Endodermal cell (in vitro differentiated cells): ENCODE measurements around the gene CIB4. TPM values are rescaled to one million over a fixed set of nuclear protein-coding genes. Genes with fewer than 3 reads are reported as not detected.
A peak's percentile ranks its signal among the peaks of the same experiment; 100 is the strongest.

ENCODE experiments used
- DNase-seq: peaks from one replicate; pipeline ENCODE4 v3.0.0-alpha.2; 2017
- H3K27ac ChIP-seq: 2 replicates; pipeline ENCODE4 v1.5.1; 2013; ENCODE audit warnings: mild to moderate bottlenecking, low read depth, low read length, moderate library complexity
- H3K27me3 ChIP-seq: 2 replicates; pipeline ENCODE4 v1.6.1; 2013; ENCODE audit warnings: mild to moderate bottlenecking, low read length, moderate library complexity; ENCODE audit not compliant: insufficient read depth, control insufficient read depth, poor library complexity, severe bottlenecking
- H3K36me3 ChIP-seq: 2 replicates; pipeline ENCODE4 v1.7.0; 2013; ENCODE audit warnings: mild to moderate bottlenecking, low read length, moderate library complexity; ENCODE audit not compliant: control insufficient read depth, insufficient read depth
- H3K4me1 ChIP-seq: one replicate; pipeline ENCODE4 v1.7.0; 2013; ENCODE audit warnings: low read length; ENCODE audit not compliant: control insufficient read depth, insufficient read depth
- H3K4me3 ChIP-seq: 2 replicates; pipeline ENCODE4 v1.5.1; 2013; ENCODE audit warnings: mild to moderate bottlenecking, low read length, moderate library complexity
- H3K9ac ChIP-seq: 2 replicates; pipeline ENCODE4 v1.6.1; 2013; ENCODE audit warnings: mild to moderate bottlenecking, low read length, moderate library complexity; ENCODE audit not compliant: poor library complexity, severe bottlenecking; ENCODE audit errors: extremely low read depth
- H3K9me3 ChIP-seq: 2 replicates; pipeline ENCODE4 v1.6.1; 2013; ENCODE audit warnings: mild to moderate bottlenecking, low read length, moderate library complexity; ENCODE audit not compliant: control insufficient read depth
- H3K27ac Mint-ChIP-seq: 2 replicates; pipeline ENCODE4 v1.8.0; 2020; ENCODE audit warnings: mixed read lengths
- H3K27me3 Mint-ChIP-seq: 2 replicates; pipeline ENCODE4 v1.8.0; 2021; ENCODE audit warnings: mild to moderate bottlenecking, mixed read lengths; ENCODE audit not compliant: insufficient read depth
- H3K36me3 Mint-ChIP-seq: 2 replicates; pipeline ENCODE4 v1.8.0; 2020; ENCODE audit warnings: low read depth, mixed read lengths
- H3K4me1 Mint-ChIP-seq: 2 replicates; pipeline ENCODE4 v1.8.0; 2020; ENCODE audit warnings: mixed read lengths
- H3K4me3 Mint-ChIP-seq: 2 replicates; pipeline ENCODE4 v1.8.0; 2020; ENCODE audit warnings: mild to moderate bottlenecking, moderate library complexity, mixed read lengths
- H3K9me3 Mint-ChIP-seq: 2 replicates; pipeline ENCODE4 v1.8.0; 2020; ENCODE audit warnings: mild to moderate bottlenecking, mixed read lengths
- WGBS, 2 experiments: methylation state at CpG; one replicate each; pipeline versions ENCODE4 v1.1.5 to v1.1.7; 2013; ENCODE audit warnings: missing lambda C conversion rate in 2 of 2, mixed read lengths in 1 of 2; ENCODE audit not compliant: insufficient coverage in 1 of 2, insufficient read length in 1 of 2; 5-methylcytosine and 5-hydroxymethylcytosine counted together
- total RNA-seq, 2 donors: library from RNA; stranded (reverse); fragmentation: NEBNext Ultra II Directional in 1 of 2; extraction: Animal tissue kit (Norgen Biotek cat#: 25700) in 1 of 2; gene quantifications; 2 replicates in 1 of 2; 3 replicates in 1 of 2; pipeline ENCODE4 v1.2.1, GENCODE V29; 2021
- TF ChIP-seq, protein P1 (sequence below): fragments of 200-600 bp; sonication (generic); conservative IDR thresholded peaks from 2 replicates; pipeline ENCODE4 v1.5.0; 2021; ENCODE audit warnings: antibody characterized with exemption, mild to moderate bottlenecking

CIB4 gene
- total RNA-seq, 2 donors from 2014 or later, result not detected

- H3K36me3 Mint-ChIP-seq, result no peaks in the 10 kb centered on the region
- no peaks in the 10 kb centered on the region for H3K27me3 Mint-ChIP-seq
- H3K27ac Mint-ChIP-seq, result no peak overlapping the region
- H3K4me3 ChIP-seq, result no peak overlapping the region
- peak; percentile 36 for DNase-seq
- no peak overlapping the region for H3K4me3 Mint-ChIP-seq
- TF ChIP-seq, protein P1, sequence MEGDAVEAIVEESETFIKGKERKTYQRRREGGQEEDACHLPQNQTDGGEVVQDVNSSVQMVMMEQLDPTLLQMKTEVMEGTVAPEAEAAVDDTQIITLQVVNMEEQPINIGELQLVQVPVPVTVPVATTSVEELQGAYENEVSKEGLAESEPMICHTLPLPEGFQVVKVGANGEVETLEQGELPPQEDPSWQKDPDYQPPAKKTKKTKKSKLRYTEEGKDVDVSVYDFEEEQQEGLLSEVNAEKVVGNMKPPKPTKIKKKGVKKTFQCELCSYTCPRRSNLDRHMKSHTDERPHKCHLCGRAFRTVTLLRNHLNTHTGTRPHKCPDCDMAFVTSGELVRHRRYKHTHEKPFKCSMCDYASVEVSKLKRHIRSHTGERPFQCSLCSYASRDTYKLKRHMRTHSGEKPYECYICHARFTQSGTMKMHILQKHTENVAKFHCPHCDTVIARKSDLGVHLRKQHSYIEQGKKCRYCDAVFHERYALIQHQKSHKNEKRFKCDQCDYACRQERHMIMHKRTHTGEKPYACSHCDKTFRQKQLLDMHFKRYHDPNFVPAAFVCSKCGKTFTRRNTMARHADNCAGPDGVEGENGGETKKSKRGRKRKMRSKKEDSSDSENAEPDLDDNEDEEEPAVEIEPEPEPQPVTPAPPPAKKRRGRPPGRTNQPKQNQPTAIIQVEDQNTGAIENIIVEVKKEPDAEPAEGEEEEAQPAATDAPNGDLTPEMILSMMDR, result no peak
- 93 to 96% methylated on average over 9 to 11 of the region's 11 CpGs for WGBS, 2 experiments
- H3K4me1 Mint-ChIP-seq, result peaks cover 8% of the 10 kb centered on the region
- no peaks in the 10 kb centered on the region for H3K4me1 ChIP-seq
- H3K9me3 Mint-ChIP-seq, result no peaks in the 10 kb centered on the region
- no peak overlapping the region for H3K9ac ChIP-seq
- no peak overlapping the region for H3K27ac ChIP-seq
- no peaks in the 10 kb centered on the region for H3K27me3 ChIP-seq
- no peaks in the 10 kb centered on the region for H3K9me3 ChIP-seq
- H3K36me3 ChIP-seq, result no peaks in the 10 kb centered on the region
Observed at GRCh38 chr2:26634636-26635230, 6.4 kb downstream of the CIB4 start.

DNA sequence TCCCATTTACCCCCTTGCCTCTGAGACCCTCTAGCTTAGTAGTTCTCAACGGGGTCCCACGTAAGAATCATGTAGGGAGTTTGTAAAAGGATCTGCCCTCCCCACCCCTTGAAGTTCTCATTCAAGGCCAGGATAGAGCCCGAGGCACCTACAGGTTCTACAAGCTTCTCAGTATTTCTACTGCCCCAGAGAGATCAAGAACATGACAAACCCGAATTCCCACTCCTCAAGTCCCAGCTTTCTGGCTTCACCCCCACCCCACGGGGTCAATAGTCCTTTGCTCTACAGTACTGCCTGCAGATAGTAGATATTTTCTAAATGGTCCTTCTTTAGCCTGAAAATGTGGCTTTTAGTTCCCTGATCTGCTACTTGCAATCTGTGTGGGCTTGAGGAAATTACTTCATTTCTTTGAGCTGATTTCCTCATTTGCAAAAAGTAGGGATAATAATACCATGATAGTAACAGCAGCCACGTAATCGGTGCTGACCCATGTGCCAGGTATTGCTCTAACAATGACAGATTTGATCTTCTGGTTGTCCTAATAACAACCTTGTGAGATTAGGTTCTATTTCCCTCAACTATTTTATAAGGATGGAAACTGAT is 7.1 kb downstream of the CIB4 start:
- H3K36me3 Mint-ChIP-seq, result no peaks in the 10 kb centered on the region
- no peaks in the 10 kb centered on the region for H3K4me1 ChIP-seq
- no peaks in the 10 kb centered on the region for H3K27me3 Mint-ChIP-seq
- WGBS, 2 experiments, result 90 to 94% methylated on average over 7 of the region's 7 CpGs
- TF ChIP-seq, protein P1, result no peak
- H3K27ac ChIP-seq, result no peak overlapping the region
- H3K4me3 ChIP-seq, result no peak overlapping the region
- no peaks in the 10 kb centered on the region for H3K27me3 ChIP-seq
- H3K4me3 Mint-ChIP-seq, result no peak overlapping the region
- H3K9ac ChIP-seq, result no peak overlapping the region
- DNase-seq, result no peak
- H3K27ac Mint-ChIP-seq, result no peak overlapping the region
- no peaks in the 10 kb centered on the region for H3K9me3 ChIP-seq
- H3K36me3 ChIP-seq, result no peaks in the 10 kb centered on the region
- H3K4me1 Mint-ChIP-seq, result peaks cover 8% of the 10 kb centered on the region
- H3K9me3 Mint-ChIP-seq, result no peaks in the 10 kb centered on the region

GRCh38 chr2:26633351-26633945 is 7.7 kb downstream of the CIB4 start:
- WGBS, 2 experiments, result 91 to 98% methylated on average over 8 to 13 of the region's 13 CpGs
- H3K9me3 ChIP-seq, result no peaks in the 10 kb centered on the region
- no peak overlapping the region for H3K27ac Mint-ChIP-seq
- H3K36me3 ChIP-seq, result no peaks in the 10 kb centered on the region
- no peaks in the 10 kb centered on the region for H3K4me1 ChIP-seq
- no peak overlapping the region for H3K4me3 ChIP-seq
- DNase-seq, result no peak
- no peaks in the 10 kb centered on the region for H3K27me3 ChIP-seq
- H3K27ac ChIP-seq, result no peak overlapping the region
- no peaks in the 10 kb centered on the region for H3K9me3 Mint-ChIP-seq
- no peaks in the 10 kb centered on the region for H3K27me3 Mint-ChIP-seq
- no peak overlapping the region for H3K4me3 Mint-ChIP-seq
- TF ChIP-seq, protein P1, result no peak
- H3K9ac ChIP-seq, result no peak overlapping the region
- H3K4me1 Mint-ChIP-seq, result peaks cover 8% of the 10 kb centered on the region
- H3K36me3 Mint-ChIP-seq, result no peaks in the 10 kb centered on the region
